ENCODE results near the gene KIAA1958.
"Not testable (repeated sequence)": the region's sequence is repeated elsewhere in the genome, so short reads cannot be mapped to it uniquely, and the experiment has no call there.

GRCh38 chr9:112512377-112512776 is 25.8 kb downstream of the KIAA1958 start:
- not testable (repeated sequence) for TF ChIP-seq CTCF (IDR thresholded peaks at IDR 0.05); EZH2 (IDR thresholded peaks at IDR 0.05; ENCODE audit: borderline replicate concordance, insufficient read depth, low read depth, low read length, poor library complexity, severe bottlenecking)
